Motor neuron (in vitro differentiated cells): ENCODE data around the gene NFYC. TPM values are rescaled to one million over a fixed set of nuclear protein-coding genes. Genes with fewer than 3 reads are reported as not detected.

Experiments
- ATAC-seq, 8 experiments: fragments of 200-7000 bp; cut with Tn5 transposase; replicated peaks in 6 of 8; 2 replicates each; pipeline ENCODE4 v1.8.0; 2021; ENCODE audit warnings: mild to moderate bottlenecking in 8 of 8, moderate library complexity in 8 of 8
- H3K27ac ChIP-seq, 2 donors: fragments of 250-450 bp; sonication (Bioruptor Pico); 2 replicates each; pipeline ENCODE4 v1.9.0; 2021; ENCODE audit warnings: antibody characterized with exemption in 2 of 2, mild to moderate bottlenecking in 2 of 2, moderate library complexity in 1 of 2
- H3K4me1 ChIP-seq, 2 donors: fragments of 250-450 bp; sonication (Bioruptor Pico); replicated peaks in 1 of 2; 2 replicates each; pipeline ENCODE4 v1.6.1; 2021; ENCODE audit warnings: antibody characterized with exemption in 2 of 2, mild to moderate bottlenecking in 2 of 2, moderate library complexity in 1 of 2
- H3K4me3 ChIP-seq, 5 donors: fragments of 250-450 bp; sonication (Bioruptor Pico); 2 replicates each; pipeline ENCODE4 v1.9.0; 2021; ENCODE audit warnings: antibody characterized with exemption in 5 of 5, mild to moderate bottlenecking in 5 of 5, moderate library complexity in 4 of 5
- WGBS, 10 experiments: fragments of 450-650 bp; shearing (Covaris generic); methylation state at CpG; one replicate each; pipeline ENCODE4 v1.0.0; 2022; 5-methylcytosine and 5-hydroxymethylcytosine counted together
- in situ Hi-C, 9 experiments: fragments of 400-800 bp; cut with MboI; loops; one replicate each; pipeline ENCODE4 v1.15.0; 2021; ENCODE audit warnings: low sequenced_read_pairs in 9 of 9, low pct_unique_long_range_greater_than_20kb in 2 of 9; ENCODE audit not compliant: unreplicated experiment in 9 of 9
- total RNA-seq, 8 experiments: library from RNA; unstranded; fragments of 300-600 nt; gene quantifications; 2 replicates each; pipeline versions ENCODE4 v1.2.3 to v1.2.4, GENCODE V29; 2022

The NFYC gene
- 10 to 100 TPM; 30.0 to 83.7 (median 65.7) TPM for total RNA-seq

DNA sequence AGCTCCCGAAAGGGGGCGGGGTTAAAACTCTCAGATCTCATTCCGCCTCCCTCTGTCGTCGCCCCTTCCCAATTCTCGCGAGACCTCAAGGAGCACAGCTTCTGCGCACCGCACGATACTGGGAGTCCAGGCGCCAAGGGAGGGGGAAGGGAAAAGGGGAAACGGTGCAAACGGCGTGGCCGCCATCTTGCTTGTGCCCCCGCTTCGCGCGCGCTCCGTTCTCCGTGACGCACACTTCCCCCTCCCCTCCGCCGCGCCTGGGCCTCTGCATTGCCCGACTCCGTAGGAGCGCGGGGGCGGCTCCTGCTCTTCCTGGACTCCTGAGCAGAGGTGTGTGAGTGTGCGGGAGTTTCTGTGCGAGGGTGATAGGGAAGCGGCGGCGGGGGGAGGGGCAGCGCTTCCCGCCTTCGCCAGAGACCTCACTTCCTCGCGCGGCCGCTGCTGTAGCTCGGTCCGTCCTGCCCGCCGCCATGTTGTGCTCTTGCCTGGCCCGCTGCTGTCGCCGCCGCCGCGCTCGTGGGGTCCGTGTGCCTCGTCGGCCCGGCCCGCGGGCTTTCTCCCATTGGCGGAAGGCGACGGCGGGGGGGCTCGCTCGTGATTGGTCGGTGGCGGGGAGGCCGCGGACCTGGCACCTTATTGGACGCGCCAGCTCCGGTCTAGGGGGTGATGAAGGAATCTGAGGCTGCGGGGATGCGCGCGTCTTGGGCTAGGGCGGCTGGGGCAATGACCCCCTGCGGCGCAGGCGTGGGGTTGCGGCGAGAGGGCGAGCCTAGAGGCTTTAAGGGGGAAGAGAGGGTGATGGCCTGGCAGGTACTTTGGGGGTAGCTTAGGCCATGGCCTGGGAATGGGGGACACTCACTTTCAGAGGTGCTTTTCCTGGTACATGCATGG, at the start of gene NFYC:
Gene NFYC, plus strand, starts transcription at position 167 of the 891 bp plus-strand sequence. CDS start 47,140 bp downstream, outside the sequence.
- peak; percentile 86 to 92 (median 89) for ATAC-seq
- in situ Hi-C loops, result no loop called here
- Histone ChIP-seq H3K27ac (peak within 1 kb of the TSS; percentile 100), H3K4me3 (peak within 1 kb of the TSS; percentile 86 to 95 (median 94)), H3K4me1 (peaks cover 3 to 14% of the 10 kb centered on the region in 2 donors)
- 0 to 3% (median 1%) methylated on average over 2 to 35 of the region's 84 CpGs; no CpG with 5 or more reads in 4 of the 10 experiments for WGBS, 10 experiments

DNA sequence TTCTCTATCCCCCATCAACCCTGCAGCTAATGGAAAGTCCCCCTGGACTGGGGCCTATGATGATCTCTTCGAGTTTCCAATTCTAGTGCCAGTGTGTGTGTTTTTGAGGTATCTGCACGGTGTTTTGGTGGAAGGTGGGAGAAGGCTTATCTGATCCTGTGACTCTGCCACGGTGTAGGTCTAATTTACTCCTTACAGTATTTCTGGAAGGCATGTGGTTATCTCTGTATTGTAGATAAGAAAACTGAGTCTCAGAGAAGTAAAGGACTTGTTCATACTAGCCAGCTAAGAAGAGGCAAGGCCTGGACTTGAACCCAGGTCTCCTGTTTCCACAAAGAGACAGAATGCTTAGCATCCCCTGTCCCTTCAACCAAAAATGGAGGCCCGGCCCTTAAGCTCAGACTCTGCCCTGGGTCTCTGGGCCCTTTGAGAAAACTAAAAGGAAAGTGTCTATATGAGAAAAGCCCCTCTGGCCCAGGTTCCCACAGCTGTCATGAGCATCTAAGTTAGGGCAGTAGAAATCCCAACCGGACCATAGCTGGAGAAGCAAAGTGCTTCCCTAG, 46.3 kb upstream of the NFYC start:
- Histone ChIP-seq H3K4me3 (no peak overlapping the region), H3K27ac (no peak overlapping the region), H3K4me1 (peaks cover 15 to 24% of the 10 kb centered on the region in 2 donors)
- no peak for ATAC-seq
- WGBS, 10 experiments, result 30 to 100% (median 80%) methylated on average over 1 to 5 of the region's 5 CpGs; no CpG with 5 or more reads in 1 of the 10 experiments
- in situ Hi-C loops, result no loop called here

DNA sequence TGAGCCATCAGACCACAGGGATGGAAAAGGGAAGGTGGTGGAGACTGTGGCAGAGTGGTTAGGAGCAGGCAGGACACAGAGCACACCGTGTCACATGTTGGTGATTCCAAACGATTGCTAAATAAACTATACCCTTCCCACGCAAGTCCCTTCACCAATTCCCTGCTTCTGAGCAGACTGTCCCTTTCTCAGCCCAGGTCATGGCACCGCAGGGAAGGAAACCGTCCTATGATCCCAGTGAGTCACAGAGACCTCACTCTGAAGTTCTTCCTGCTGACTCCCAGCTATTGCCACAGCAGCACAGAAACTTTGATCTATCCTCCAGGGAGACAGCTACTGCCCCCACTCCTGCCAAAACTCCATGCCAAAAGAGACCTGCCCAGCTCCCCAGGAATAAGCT, 45.2 kb upstream of the NFYC start:
- 0 to 94% (median 73%) methylated on average over 1 to 5 of the region's 5 CpGs; no CpG with 5 or more reads in 4 of the 10 experiments for WGBS, 10 experiments
- in situ Hi-C loops, result no loop called here
- H3K4me3 ChIP-seq, result no peak overlapping the region
- no peak for ATAC-seq
- no peak overlapping the region for H3K27ac ChIP-seq
- peaks cover 25 to 29% of the 10 kb centered on the region in 2 donors for H3K4me1 ChIP-seq

DNA sequence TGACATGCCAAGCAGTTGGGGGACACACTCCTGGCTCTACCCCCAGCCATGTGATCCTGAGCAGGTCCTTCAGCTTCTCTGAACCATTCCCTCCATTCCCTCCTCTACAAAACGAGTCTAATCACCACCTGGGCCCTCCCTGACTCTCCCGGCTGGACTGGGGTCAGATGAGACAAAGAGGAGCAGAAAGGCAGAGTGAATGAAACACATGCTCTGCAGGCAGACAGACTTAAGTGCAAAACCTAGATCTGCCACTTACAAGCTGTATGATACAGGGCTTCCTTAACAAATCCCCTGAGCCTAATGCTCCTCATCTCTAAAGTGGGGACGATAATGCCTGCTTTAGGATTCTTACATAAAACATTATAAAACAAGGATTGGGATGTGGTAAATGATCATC, 43.3 kb upstream of the NFYC start:
- Histone ChIP-seq H3K4me1 (peaks cover 41 to 48% of the 10 kb centered on the region in 2 donors), H3K4me3 (no peak overlapping the region), H3K27ac (peak overlapping the region in 1 of 2 donors; percentile 43)
- ATAC-seq, result no peak
- WGBS, 10 experiments, result 0 to 86% (median 70%) methylated on average over 1 to 3 of the region's 3 CpGs; no CpG with 5 or more reads in 3 of the 10 experiments
- in situ Hi-C loops, result no loop called here

DNA sequence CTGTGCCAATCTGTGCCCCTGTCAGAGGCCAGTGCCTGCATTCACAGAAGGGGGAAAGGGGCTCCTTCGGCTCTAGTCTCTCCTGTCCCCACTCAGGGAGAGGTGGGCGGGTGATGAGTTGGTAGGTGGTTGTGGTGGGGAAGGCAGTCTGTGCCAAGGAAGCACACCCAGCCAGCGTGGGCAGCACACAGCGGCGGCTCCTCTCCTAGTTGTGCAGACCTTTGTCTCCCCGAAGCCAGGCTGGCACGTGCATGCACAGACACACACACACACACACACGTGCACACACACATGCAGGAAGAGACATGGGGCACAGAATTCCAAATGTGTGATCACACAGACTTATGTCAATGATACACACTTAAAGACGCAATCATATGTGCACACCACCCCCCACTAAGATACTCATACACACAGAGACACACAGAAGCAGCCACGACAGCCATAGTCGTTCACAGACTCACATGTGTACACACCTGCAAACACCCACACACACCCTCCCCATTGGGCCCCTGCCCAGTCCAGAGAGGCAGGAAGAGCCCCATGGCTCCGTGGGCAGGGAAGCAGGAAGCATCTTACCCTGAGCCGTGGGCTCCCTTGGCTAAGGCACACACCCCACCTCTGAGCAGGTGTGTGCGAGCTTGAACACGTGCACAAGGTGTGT, 42.4 kb upstream of the NFYC start:
- peak in 1 of 8 experiments; percentile 1 for ATAC-seq
- in situ Hi-C loops, result no loop called here
- H3K27ac ChIP-seq, result no peak overlapping the region

DNA sequence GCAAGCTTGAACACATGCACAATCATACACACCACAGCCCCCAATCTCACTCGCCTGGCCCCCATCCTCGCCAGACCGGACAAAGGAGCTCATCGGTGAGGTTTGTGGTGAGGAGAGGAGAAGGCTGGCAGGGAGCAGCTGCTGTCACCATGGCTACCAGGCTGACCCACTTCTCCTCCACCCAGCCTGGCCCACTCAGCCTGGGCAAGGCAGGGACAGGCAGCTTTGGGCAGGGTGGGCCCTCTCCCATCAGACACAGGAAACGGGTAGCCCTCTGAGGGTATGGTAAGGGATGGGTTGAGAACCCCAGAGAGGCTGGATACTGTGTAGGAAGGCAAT, 41.9 kb upstream of the NFYC start:
- WGBS, 10 experiments, result 85 to 100% methylated on average over 1 to 5 of the region's 5 CpGs; no CpG with 5 or more reads in 8 of the 10 experiments
- Histone ChIP-seq H3K27ac (no peak overlapping the region), H3K4me3 (no peak overlapping the region), H3K4me1 (peaks cover 54 to 60% of the 10 kb centered on the region in 2 donors)
- ATAC-seq, result peak in 2 of 8 experiments; percentile 9 to 51
- in situ Hi-C loops, result no loop called here

More for the DNA sequence above, 42.4 kb upstream of the NFYC start:
- 21 to 93% (median 84%) methylated on average over 2 to 10 of the region's 15 CpGs; no CpG with 5 or more reads in 6 of the 10 experiments for WGBS, 10 experiments
- Histone ChIP-seq H3K4me1 (peaks cover 49 to 55% of the 10 kb centered on the region in 2 donors), H3K4me3 (no peak overlapping the region)

DNA sequence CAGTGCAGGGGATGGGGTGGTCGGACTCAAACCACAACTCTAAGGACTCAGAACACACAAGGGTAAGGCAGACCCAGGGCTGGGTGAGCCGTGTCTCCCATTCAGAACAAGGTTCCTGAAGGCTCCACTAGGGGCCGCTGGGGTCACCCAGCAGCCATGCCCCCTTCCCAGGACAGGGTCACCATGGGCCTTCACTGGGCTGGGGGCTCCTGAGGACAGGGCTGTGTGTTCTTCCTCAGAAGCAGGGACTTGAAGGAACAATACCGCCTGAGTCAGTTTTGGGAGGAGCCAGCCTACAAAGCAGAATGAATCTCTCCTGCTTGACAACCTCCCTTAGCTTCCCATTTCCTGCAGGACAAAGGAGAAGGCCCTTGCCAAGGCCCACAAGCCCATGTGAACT, 41.4 kb upstream of the NFYC start:
- no peak overlapping the region for H3K27ac ChIP-seq
- 0 to 83% (median 23%) methylated on average over 1 to 4 of the region's 4 CpGs; no CpG with 5 or more reads in 6 of the 10 experiments for WGBS, 10 experiments
- ATAC-seq, result peak in 5 of 8 experiments; percentile 3 to 63 (median 28)
- H3K4me1 ChIP-seq, result peaks cover 59 to 65% of the 10 kb centered on the region in 2 donors
- H3K4me3 ChIP-seq, result no peak overlapping the region
- in situ Hi-C loops, result no loop called here

DNA sequence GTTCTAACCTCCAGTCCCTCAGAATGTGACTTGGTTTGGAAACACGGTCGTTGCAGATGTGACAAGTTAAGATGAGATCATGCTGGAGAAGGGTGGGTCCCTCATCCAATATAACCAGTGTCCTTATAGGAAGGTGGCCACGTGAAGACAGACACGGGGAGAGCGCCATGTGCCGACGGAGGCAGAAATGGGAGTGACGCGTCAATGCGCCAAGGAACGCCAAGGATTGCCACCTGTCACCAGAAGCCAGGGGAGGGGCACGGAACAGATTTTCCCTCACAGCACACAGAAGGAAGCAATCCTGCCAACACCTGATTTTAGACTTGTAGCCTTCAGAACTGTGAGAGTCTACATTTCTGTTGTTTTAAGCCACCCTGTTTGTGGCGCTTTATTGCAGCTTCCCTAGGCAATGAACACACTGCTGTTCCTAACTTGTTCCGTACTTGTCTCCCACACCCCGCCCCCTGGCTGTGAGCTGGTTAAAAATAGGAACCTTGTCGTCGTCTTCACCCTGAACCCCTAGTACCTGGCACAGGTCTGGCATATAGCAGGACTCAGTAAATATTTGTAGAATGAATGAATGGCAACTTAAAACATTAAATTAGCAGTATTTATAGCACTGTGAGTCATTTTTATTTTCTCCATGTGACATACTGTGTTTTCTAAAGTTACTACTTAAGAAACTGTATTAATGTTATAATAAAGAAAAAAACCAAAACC, 40.2 kb upstream of the NFYC start:
- peaks cover 65 to 74% of the 10 kb centered on the region in 2 donors for H3K4me1 ChIP-seq
- ATAC-seq, result no peak
- in situ Hi-C loops, result no loop called here
- H3K27ac ChIP-seq, result no peak overlapping the region
- no peak overlapping the region for H3K4me3 ChIP-seq
- 13 to 97% (median 82%) methylated on average over 3 to 16 of the region's 17 CpGs; no CpG with 5 or more reads in 1 of the 10 experiments for WGBS, 10 experiments

DNA sequence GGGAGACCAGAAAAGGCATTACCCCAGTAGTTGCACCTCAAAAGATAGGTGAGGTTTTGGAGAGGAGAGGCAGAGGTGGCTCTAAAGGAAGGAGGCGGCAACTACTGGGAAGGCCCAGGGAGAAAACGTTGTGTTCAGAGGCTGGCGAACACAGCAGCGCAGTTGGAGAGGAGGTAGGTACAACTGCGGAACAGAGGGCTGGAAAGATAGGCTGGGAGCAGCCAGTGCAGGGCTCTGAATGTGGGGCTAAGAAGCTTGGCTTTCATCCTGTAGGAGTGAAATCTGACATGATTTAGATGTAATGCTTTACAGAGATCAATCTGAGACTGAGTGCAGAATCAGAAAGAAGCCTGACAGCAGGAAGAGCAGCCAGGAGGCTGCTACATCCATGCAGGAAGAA, 39.0 kb upstream of the NFYC start:
- no peak overlapping the region for H3K4me3 ChIP-seq
- H3K4me1 ChIP-seq, result peaks cover 65 to 74% of the 10 kb centered on the region in 2 donors
- H3K27ac ChIP-seq, result peak overlapping the region; percentile 28 to 93
- 61 to 100% (median 82%) methylated on average over 1 to 5 of the region's 5 CpGs for WGBS, 10 experiments
- no peak for ATAC-seq
- in situ Hi-C loops, result no loop called here

DNA sequence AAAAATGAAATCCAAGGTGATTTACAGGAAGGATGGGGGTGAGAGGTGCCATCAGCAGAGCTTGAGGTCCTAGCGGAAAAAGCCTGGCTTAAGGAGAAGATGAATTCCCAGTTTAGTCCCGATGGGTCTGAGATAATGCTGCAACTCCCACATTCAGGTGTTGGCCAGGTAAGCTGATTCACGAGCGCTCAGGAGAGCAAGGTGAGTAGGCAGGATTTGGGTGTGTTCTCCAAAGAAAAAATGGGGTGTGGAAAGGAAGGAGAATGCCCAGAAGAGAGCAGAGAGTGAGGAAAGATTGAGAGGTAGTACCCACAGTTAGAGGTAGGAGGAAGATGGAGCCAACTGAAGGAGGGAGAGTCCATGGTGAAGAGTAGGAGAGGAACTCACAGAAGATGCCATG, 38.5 kb upstream of the NFYC start:
- 45 to 100% (median 82%) methylated on average over 1 to 4 of the region's 4 CpGs; no CpG with 5 or more reads in 2 of the 10 experiments for WGBS, 10 experiments
- H3K4me1 ChIP-seq, result peaks cover 65 to 71% of the 10 kb centered on the region in 2 donors
- peak overlapping the region; percentile 93 to 97 for H3K27ac ChIP-seq
- in situ Hi-C loops, result no loop called here
- H3K4me3 ChIP-seq, result no peak overlapping the region
- ATAC-seq, result no peak

DNA sequence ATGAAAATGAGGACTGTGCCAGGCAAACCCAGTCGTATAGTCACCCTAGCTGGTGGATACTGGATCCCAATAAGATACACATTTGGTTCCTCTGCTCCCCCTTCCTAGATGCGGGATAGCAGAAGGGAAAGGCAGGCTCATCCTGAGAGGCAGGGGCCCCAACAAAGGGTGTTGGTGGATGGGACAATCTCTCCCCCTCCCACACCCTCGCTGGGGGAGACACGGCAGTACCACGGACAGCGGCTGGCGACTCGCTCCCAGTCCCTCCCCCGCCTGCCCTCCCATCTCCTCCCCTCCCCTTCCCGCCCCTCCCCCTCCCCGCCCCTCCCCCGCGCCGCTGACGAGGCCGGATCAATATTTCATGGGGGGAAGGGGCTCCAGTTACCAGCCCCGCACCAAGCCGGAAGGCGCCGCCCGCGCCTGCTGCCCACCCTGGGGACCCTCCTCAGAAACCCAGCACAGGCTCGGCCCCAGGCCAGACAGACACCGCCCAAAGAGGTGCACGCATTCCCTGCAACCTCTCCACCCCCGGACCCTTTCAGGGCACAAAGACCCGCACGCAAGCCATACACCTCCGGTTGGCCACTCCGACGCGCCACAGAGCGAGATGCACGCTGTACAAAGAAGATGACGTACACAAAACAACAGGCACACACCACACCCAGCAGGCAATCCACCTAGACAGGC, 37.5 kb upstream of the NFYC start:
- 8 to 25% (median 13%) methylated on average over 3 to 21 of the region's 35 CpGs; no CpG with 5 or more reads in 5 of the 10 experiments for WGBS, 10 experiments
- ATAC-seq, result peak in 7 of 8 experiments; percentile 28 to 83 (median 75)
- peak overlapping the region; percentile 93 to 97 for H3K27ac ChIP-seq
- peaks cover 69% of the 10 kb centered on the region in 2 donors for H3K4me1 ChIP-seq
- in situ Hi-C loops, result no loop called here
- H3K4me3 ChIP-seq, result peak overlapping the region; percentile 11 to 29 (median 19)

DNA sequence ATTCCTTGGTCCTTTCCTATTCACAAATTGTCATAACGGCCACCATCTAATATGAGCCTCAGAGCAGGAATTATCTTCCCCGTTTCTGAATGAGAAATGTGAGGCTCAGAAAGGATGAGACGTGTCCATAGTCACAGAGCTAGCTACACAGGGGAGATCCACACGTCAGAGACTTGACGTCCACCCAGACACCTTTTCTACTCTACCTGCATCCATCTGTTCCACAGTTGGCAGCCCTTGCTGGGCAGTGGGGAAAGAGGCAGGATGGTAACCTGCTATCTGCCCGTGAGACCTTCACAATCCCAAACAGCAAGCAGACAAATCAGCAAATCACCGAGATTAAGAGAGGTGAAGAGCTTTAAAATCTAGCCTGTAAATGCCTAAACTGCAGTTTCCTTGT, 34.5 kb upstream of the NFYC start:
- no peak for ATAC-seq
- peaks cover 55 to 56% of the 10 kb centered on the region in 2 donors for H3K4me1 ChIP-seq
- 20 to 90% (median 78%) methylated on average over 1 to 7 of the region's 7 CpGs; no CpG with 5 or more reads in 3 of the 10 experiments for WGBS, 10 experiments
- in situ Hi-C loops, result no loop called here
- H3K27ac ChIP-seq, result no peak overlapping the region
- no peak overlapping the region for H3K4me3 ChIP-seq
